Fibroblast of villous mesenchyme (primary cell): ENCODE results near the gene FIGNL2. TPM values are rescaled to one million over a fixed set of nuclear protein-coding genes. Genes with fewer than 3 reads are reported as not detected.
A peak's percentile ranks its signal among the peaks of the same experiment; 100 is the strongest.

ENCODE experiments used
- DNase-seq: peaks from one replicate; pipeline ENCODE4 v3.0.0-alpha.2; 2010; ENCODE audit warnings: low read depth
- H3K4me3 ChIP-seq: 2 replicates; pipeline ENCODE4 v1.5.1; 2011; ENCODE audit warnings: low read depth, mild to moderate bottlenecking, low read length
- CTCF ChIP-seq: IDR thresholded peaks from 2 replicates; pipeline ENCODE4 v1.5.1; 2012; ENCODE audit warnings: low read depth, mild to moderate bottlenecking, low read length; ENCODE audit not compliant: insufficient read depth
- total RNA-seq: library from RNA; depleted of rRNA; stranded (reverse); fragments of >200 nt; gene quantifications from 2 replicates; pipeline ENCODE4 v1.2.3, GENCODE V29; 2012

Gene FIGNL2
- total RNA-seq, 1 donor = under 0.01 TPM

GRCh38 chr12:51866324-51866723 lies 17.8 kb upstream of the FIGNL2 start:
- TF ChIP-seq CTCF = no peak
- H3K4me3 ChIP-seq = no peak overlapping the region
- no peak for DNase-seq

GRCh38 chr12:51865757-51866270 lies 17.3 kb upstream of the FIGNL2 start:
- H3K4me3 ChIP-seq = no peak overlapping the region
- no peak for DNase-seq
- TF ChIP-seq CTCF = no peak

- no peak overlapping the region for H3K4me3 ChIP-seq
- no peak for TF ChIP-seq CTCF
- DNase-seq = no peak
These were observed 16.5 kb upstream of the FIGNL2 start for GRCh38 chr12:51864833-51865670.

DNA sequence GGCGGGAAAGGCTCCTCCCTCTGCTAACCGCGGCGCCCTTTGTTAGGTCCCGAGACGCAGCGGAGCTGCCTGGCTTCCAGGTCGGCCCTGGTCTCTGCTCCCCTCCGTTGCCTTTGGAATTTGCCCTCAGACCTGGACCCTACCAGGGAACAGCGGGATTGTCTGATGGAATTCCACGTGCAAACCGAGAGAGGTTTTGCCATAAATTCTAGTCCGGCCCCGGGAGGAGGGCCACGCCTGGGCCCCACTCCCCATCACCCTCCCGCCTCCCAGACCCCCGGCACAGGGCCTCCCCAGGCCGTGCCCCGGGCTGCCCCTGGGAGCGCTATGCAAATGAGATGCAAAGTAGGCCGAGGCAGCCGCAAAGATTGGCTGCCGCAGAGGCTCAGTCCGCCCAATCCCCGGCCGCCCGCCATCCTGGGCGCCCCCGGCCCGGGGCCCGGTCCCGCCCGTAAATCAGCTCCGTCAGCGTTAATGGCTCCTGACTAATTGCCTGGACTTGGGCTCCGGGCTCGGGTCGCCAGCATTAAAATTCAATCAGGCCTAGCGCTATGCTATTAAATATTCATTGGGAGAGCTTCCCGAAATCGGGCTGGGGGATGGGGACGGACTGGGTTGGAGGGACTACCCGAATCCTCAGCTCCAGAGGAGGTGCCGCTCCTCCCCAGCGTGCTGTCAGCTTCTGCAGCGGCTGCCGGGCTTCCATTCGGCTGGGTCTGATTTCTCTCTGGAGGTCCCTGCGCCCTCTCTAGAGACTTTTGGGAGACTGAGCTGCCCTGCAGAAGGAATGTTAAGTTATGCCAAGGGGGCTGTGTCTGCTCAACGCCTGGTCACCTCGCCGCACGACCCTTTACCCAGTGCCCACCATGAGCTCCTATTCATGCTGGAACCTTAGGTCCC lies 15.7 kb upstream of the FIGNL2 start:
- no peak for TF ChIP-seq CTCF
- no peak for DNase-seq
- peak overlapping the region; percentile 33 for H3K4me3 ChIP-seq

- no peak for DNase-seq
- TF ChIP-seq CTCF = no peak
These were observed 14.9 kb upstream of the FIGNL2 start for GRCh38 chr12:51863363-51863932.

GRCh38 chr12:51862947-51863346 lies 14.4 kb upstream of the FIGNL2 start:
- DNase-seq = no peak
- no peak overlapping the region for H3K4me3 ChIP-seq
- no peak for TF ChIP-seq CTCF

More at GRCh38 chr12:51863363-51863932, 14.9 kb upstream of the FIGNL2 start:
- H3K4me3 ChIP-seq = no peak overlapping the region
